GM18498 (cell line): ENCODE data around the gene SPDYE16.
A peak's percentile ranks its signal among the peaks of the same experiment; 100 is the strongest.
"Not testable (repeated sequence)": the region's sequence is repeated elsewhere in the genome, so short reads cannot be mapped to it uniquely, and the experiment has no call there.

Experiments
- ATAC-seq: cut with Tn5 transposase; IDR thresholded peaks from one replicate; pipeline ENCODE4 v1.9.1; 2021; ENCODE audit warnings: mild to moderate bottlenecking, moderate library complexity; ENCODE audit not compliant: unreplicated experiment

The SPDYE16 gene

GRCh38 chr7:76551992-76552391 lies 8.9 kb upstream of the SPDYE16 start:
- ATAC-seq = not testable (repeated sequence)

- not testable (repeated sequence) for ATAC-seq
Measured at GRCh38 chr7:76549855-76550248, 6.8 kb upstream of the SPDYE16 start.

GRCh38 chr7:76549025-76549854 lies 6.1 kb upstream of the SPDYE16 start:
- ATAC-seq = peak; percentile 100

- not testable (repeated sequence) for ATAC-seq
Measured at GRCh38 chr7:76531643-76532042, 11.5 kb downstream of the SPDYE16 start.

GRCh38 chr7:76526183-76526582 lies 16.9 kb downstream of the SPDYE16 start:
- ATAC-seq = not testable (repeated sequence)

GRCh38 chr7:76516932-76517331 lies 26.2 kb downstream of the SPDYE16 start:
- ATAC-seq = not testable (repeated sequence)

- ATAC-seq = no peak
Measured at GRCh38 chr7:76515999-76516443, 27.1 kb downstream of the SPDYE16 start.

- ATAC-seq = no peak
Measured at GRCh38 chr7:76514926-76515771, 27.9 kb downstream of the SPDYE16 start.

- ATAC-seq = no peak
Measured at GRCh38 chr7:76513817-76514799, 29.0 kb downstream of the SPDYE16 start.

- no peak for ATAC-seq
Measured at GRCh38 chr7:76512941-76513816, 29.9 kb downstream of the SPDYE16 start.

GRCh38 chr7:76511911-76512885 lies 30.9 kb downstream of the SPDYE16 start:
- not testable (repeated sequence) for ATAC-seq

GRCh38 chr7:76511200-76511910 lies 31.7 kb downstream of the SPDYE16 start:
- ATAC-seq = not testable (repeated sequence)

GRCh38 chr7:76509931-76510877 lies 32.9 kb downstream of the SPDYE16 start, which contains the start of gene UPK3B:
TSS of gene UPK3B (plus strand) at chr7:76510552. CDS start at chr7:76510653, 101 bp downstream.
- no peak for ATAC-seq

- ATAC-seq = no peak
Measured at GRCh38 chr7:76507723-76508406, 35.2 kb downstream of the SPDYE16 start.

GRCh38 chr7:76506643-76507042 lies 36.5 kb downstream of the SPDYE16 start:
- ATAC-seq = not testable (repeated sequence)

- no peak for ATAC-seq
Measured at GRCh38 chr7:76506081-76506440, 37.0 kb downstream of the SPDYE16 start.
